Liver (tissue), 3 donors: Measurements from ENCODE around the gene ZNF502.

Source experiments
- REST ChIP-seq: IDR thresholded peaks from 2 replicates; pipeline ENCODE4 v1.6.1; 2016; ENCODE audit warnings: antibody characterized with exemption, mild to moderate bottlenecking
- SP1 ChIP-seq: IDR thresholded peaks from 2 replicates; pipeline ENCODE4 v1.6.1; 2018; ENCODE audit warnings: antibody characterized with exemption, mild to moderate bottlenecking
- YY1 ChIP-seq: IDR thresholded peaks from 2 replicates; pipeline ENCODE4 v1.6.1; 2016; ENCODE audit warnings: antibody characterized with exemption, mild to moderate bottlenecking
- TF ChIP-seq, protein P1 (sequence below): fragments of 150-350 bp; IDR thresholded peaks from 2 replicates; pipeline ENCODE4 v1.5.1; 2017; ENCODE audit warnings: improper control_type of control experiment, low read depth, low read length; ENCODE audit not compliant: missing input control
- donor health status: healthy.
- donor health status: healthy.

DNA sequence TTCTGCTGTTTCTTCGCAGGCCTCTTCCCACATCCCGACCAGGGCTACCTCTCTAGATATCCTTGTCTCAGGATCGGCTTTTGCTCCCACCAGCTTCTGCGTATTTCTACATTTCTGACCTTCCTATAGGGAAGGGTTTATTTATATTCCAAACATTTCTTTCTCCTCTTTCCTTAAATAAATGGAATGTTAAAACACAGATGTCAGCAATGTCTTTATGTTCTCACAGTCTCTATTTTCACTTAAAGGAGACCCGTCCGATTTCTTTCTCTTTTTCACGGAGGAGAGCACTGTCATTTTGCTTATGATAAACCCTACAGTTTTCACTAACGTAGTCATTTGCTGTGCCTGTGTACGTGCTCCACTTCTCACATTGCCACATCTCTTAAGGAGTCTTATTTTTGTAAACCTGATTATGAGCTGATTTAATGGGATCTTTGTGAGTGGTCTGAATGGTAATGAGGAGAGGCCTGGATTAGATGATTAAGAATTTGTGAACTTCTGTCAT, 49.8 kb downstream of the ZNF502 start:
- TF ChIP-seq, protein P1, sequence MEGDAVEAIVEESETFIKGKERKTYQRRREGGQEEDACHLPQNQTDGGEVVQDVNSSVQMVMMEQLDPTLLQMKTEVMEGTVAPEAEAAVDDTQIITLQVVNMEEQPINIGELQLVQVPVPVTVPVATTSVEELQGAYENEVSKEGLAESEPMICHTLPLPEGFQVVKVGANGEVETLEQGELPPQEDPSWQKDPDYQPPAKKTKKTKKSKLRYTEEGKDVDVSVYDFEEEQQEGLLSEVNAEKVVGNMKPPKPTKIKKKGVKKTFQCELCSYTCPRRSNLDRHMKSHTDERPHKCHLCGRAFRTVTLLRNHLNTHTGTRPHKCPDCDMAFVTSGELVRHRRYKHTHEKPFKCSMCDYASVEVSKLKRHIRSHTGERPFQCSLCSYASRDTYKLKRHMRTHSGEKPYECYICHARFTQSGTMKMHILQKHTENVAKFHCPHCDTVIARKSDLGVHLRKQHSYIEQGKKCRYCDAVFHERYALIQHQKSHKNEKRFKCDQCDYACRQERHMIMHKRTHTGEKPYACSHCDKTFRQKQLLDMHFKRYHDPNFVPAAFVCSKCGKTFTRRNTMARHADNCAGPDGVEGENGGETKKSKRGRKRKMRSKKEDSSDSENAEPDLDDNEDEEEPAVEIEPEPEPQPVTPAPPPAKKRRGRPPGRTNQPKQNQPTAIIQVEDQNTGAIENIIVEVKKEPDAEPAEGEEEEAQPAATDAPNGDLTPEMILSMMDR = no peak
- TF ChIP-seq SP1 = no peak
- TF ChIP-seq YY1 = no peak
- no peak for TF ChIP-seq REST
